ENCODE results near the gene SFMBT1.

SFMBT1 gene

GRCh38 chr3:53045518-53046170 lies at the start of gene SFMBT1:
Gene SFMBT1, minus strand, starts transcription at chr3:53046073. Its CDS starts 76,945 bp downstream, at chr3:52969128.
- TF ChIP-seq CTCF (IDR thresholded peaks at IDR 0.05; ENCODE audit: extremely low read depth, missing control alignments), result no peak
- peak; percentile 96 for DNase-seq (ENCODE audit: low spot score)

- no peak for TF ChIP-seq CTCF (IDR thresholded peaks at IDR 0.05; ENCODE audit: extremely low read depth, missing control alignments)
- DNase-seq (ENCODE audit: low spot score), result no peak
Observed at GRCh38 chr3:53092942-53093341, 47.1 kb upstream of the SFMBT1 start.

GRCh38 chr3:53092216-53092615 lies 46.3 kb upstream of the SFMBT1 start:
- TF ChIP-seq CTCF (IDR thresholded peaks at IDR 0.05; ENCODE audit: extremely low read depth, missing control alignments), result no peak
- no peak for DNase-seq (ENCODE audit: low spot score)

GRCh38 chr3:53091011-53091410 lies 45.1 kb upstream of the SFMBT1 start:
- TF ChIP-seq CTCF (IDR thresholded peaks at IDR 0.05; ENCODE audit: extremely low read depth, missing control alignments), result no peak
- no peak for DNase-seq (ENCODE audit: low spot score)

GRCh38 chr3:53089511-53089910 lies 43.6 kb upstream of the SFMBT1 start:
- no peak for TF ChIP-seq CTCF (IDR thresholded peaks at IDR 0.05; ENCODE audit: extremely low read depth, missing control alignments)
- DNase-seq (ENCODE audit: low spot score), result no peak

GRCh38 chr3:53085476-53085875 lies 39.6 kb upstream of the SFMBT1 start:
- no peak for DNase-seq (ENCODE audit: low spot score)
- TF ChIP-seq CTCF (IDR thresholded peaks at IDR 0.05; ENCODE audit: extremely low read depth, missing control alignments), result no peak

- DNase-seq (ENCODE audit: low spot score), result no peak
- no peak for TF ChIP-seq CTCF (IDR thresholded peaks at IDR 0.05; ENCODE audit: extremely low read depth, missing control alignments)
Observed at GRCh38 chr3:53084310-53085001, 38.6 kb upstream of the SFMBT1 start.
